Measurements from ENCODE around the gene GPR137. TPM values are rescaled to one million over a fixed set of nuclear protein-coding genes. Genes with fewer than 3 reads are reported as not detected.
A peak's percentile ranks its signal among the peaks of the same experiment; 100 is the strongest.

The GPR137 gene
- total and polyA plus RNA-seq, 9 of the 15 experiments (the other 6 are each of a cell fraction or from before 2014, with no cell fraction given): 0.32 to 26.7 (median 10.7) TPM

- TF ChIP-seq ZBTB40 (IDR thresholded peaks at IDR 0.05) (no peak), ZBTB40 (CRISPR knock-in tag; IDR thresholded peaks at IDR 0.05) (no peak), BCOR (IDR thresholded peaks at IDR 0.05) (peak; percentile 68), RBM25 (IDR thresholded peaks at IDR 0.05; ENCODE audit: low read depth, low read length, severe bottlenecking) (peak; percentile 54), ZBTB5 (IDR thresholded peaks at IDR 0.05) (no peak), RBFOX2 (IDR thresholded peaks at IDR 0.05; ENCODE audit: low read depth, low read length) (0 out of 2 replicates have a peak, but pooled peaks have one; percentile 22), ELF4 (CRISPR knock-in tag; IDR thresholded peaks at IDR 0.05) (0 out of 2 replicates have a peak, but pooled peaks have one; percentile 16), ZNF263 (CRISPR knock-in tag; IDR thresholded peaks at IDR 0.05; ENCODE audit: borderline replicate concordance) (peak; percentile 24; the same call in 1 of the 2 replicates)
Measured at GRCh38 chr11:64314805-64315561, 29.3 kb downstream of the GPR137 start (continued).
